ENCODE results near the gene SPATA31E1. TPM values are rescaled to one million over a fixed set of nuclear protein-coding genes. Genes with fewer than 3 reads are reported as not detected.

The SPATA31E1 gene
- total and polyA plus RNA-seq, 11 donors = not detected

- DNase-seq = no peak
- no peak overlapping the region for H3K27ac ChIP-seq
- intact Hi-C loops (cut with DNase I) = no loop called here
- TF ChIP-seq CTCF (IDR thresholded peaks at IDR 0.05) (no peak), POLR2A (IDR thresholded peaks at IDR 0.05) (no peak)
- 69 to 85% (median 77%) methylated on average over 6 to 7 of the region's 7 CpGs for WGBS, 4 donors
- no peaks in the 10 kb centered on the region for H3K4me1 ChIP-seq
- no peaks in the 10 kb centered on the region for H3K36me3 ChIP-seq
- no peak for ATAC-seq
- no peak overlapping the region for H3K4me3 ChIP-seq
- no peaks in the 10 kb centered on the region for H3K27me3 ChIP-seq
- peaks cover 0 to 23% (median 7%) of the 10 kb centered on the region in 12 donors for H3K9me3 ChIP-seq
Observed at GRCh38 chr9:87862536-87863268, 20.0 kb upstream of the SPATA31E1 start.

DNA sequence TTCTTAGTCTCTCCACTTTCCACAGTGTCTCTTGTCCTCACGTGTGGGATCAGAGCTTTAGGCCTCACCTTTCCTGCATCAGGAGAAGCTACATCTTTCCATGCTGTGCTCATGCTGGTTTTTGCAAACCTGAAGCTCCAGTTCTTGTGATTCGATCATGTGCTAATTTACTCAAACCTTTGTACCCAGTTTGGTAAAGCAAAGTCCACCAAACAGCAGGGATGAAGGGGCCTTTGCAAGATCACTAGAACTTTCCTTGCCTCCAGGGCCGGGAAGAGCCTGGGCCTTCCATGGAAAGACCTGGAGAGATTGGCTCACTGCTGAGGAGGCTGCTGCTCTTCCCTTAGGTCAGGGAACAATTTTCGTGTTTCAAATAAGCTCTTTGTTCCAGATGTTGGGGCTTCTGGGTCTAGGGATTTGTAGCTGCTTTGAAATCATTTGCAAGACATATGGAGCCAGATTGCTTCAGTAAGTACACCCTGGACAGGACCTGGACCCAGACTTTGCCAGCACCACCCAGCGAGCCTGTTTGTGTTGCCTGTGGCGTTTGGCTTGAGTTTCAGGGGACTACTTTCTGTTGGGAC lies 18.7 kb upstream of the SPATA31E1 start:
- WGBS, 4 donors = 73 to 80% (median 75%) methylated on average over 6 of the region's 6 CpGs
- TF ChIP-seq POLR2A (IDR thresholded peaks at IDR 0.05) (no peak), CTCF (IDR thresholded peaks at IDR 0.05) (no peak)
- H3K27ac ChIP-seq = no peak overlapping the region
- no peaks in the 10 kb centered on the region for H3K36me3 ChIP-seq
- DNase-seq (no peak), ATAC-seq (no peak)
- intact Hi-C loops (cut with DNase I) = no loop called here
- no peaks in the 10 kb centered on the region for H3K27me3 ChIP-seq
- H3K9me3 ChIP-seq = peaks cover 0 to 23% (median 7%) of the 10 kb centered on the region in 12 donors
- no peaks in the 10 kb centered on the region for H3K4me1 ChIP-seq
- no peak overlapping the region for H3K4me3 ChIP-seq

- H3K27me3 ChIP-seq = no peaks in the 10 kb centered on the region
- H3K36me3 ChIP-seq = no peaks in the 10 kb centered on the region
- peaks cover 0 to 23% (median 7%) of the 10 kb centered on the region in 12 donors for H3K9me3 ChIP-seq
- DNase-seq = no peak
- WGBS, 4 donors = 90 to 93% (median 92%) methylated on average over 3 of the region's 3 CpGs
- no peak overlapping the region for H3K27ac ChIP-seq
- no peak for ATAC-seq
- intact Hi-C loops (cut with DNase I) = no loop called here
- no peak overlapping the region for H3K4me3 ChIP-seq
- no peak for TF ChIP-seq POLR2A (IDR thresholded peaks at IDR 0.05)
- H3K4me1 ChIP-seq = no peaks in the 10 kb centered on the region
Observed at GRCh38 chr9:87864915-87865314, 17.8 kb upstream of the SPATA31E1 start.

- H3K27ac ChIP-seq = no peak overlapping the region
- DNase-seq (no peak), ATAC-seq (no peak)
- peaks cover 0 to 18% (median 7%) of the 10 kb centered on the region in 12 donors for H3K9me3 ChIP-seq
- H3K4me1 ChIP-seq = no peaks in the 10 kb centered on the region
- 85 to 92% (median 88%) methylated on average over 3 of the region's 3 CpGs for WGBS, 4 donors
- TF ChIP-seq POLR2A (IDR thresholded peaks at IDR 0.05) (no peak), CTCF (IDR thresholded peaks at IDR 0.05) (no peak)
- intact Hi-C loops (cut with DNase I) = no loop called here
- no peaks in the 10 kb centered on the region for H3K36me3 ChIP-seq
- no peak overlapping the region for H3K4me3 ChIP-seq
- H3K27me3 ChIP-seq = no peaks in the 10 kb centered on the region
Observed at GRCh38 chr9:87865626-87866025, 17.1 kb upstream of the SPATA31E1 start.

Data from heart left ventricle (tissue), 16 donors.